ENCODE data around the gene CMTR1. TPM values are rescaled to one million over a fixed set of nuclear protein-coding genes. Genes with fewer than 3 reads are reported as not detected.

Gene CMTR1
- 25.5 and 32.4 TPM in 2 replicates for total RNA-seq (ENCODE audit: low replicate concordance)

GRCh38 chr6:37432916-37433656 is at the start of gene CMTR1:
CMTR1 (plus strand) TSS chr6:37433221; CDS start chr6:37435630, 2,409 bp downstream.

GRCh38 chr6:37499433-37500293 is 66.6 kb downstream of the CMTR1 start, which contains the start of gene CCDC167:
CCDC167 (minus strand) TSS chr6:37499893; CDS start chr6:37499863, 30 bp downstream.

Other genes with a start within 250 kb of the CMTR1 start
- gene TBC1D22B, start 175.4 kb upstream of the CMTR1 start, total RNA-seq (ENCODE audit: low replicate concordance), result 2.9 and 5.0 TPM in 2 replicates
- 1.4 and 2.4 TPM in 2 replicates for gene TMEM217, start 175.1 kb upstream of the CMTR1 start, total RNA-seq (ENCODE audit: low replicate concordance)
- gene RNF8, start 79.2 kb upstream of the CMTR1 start, total RNA-seq (ENCODE audit: low replicate concordance), result 16.0 and 30.3 TPM in 2 replicates
- gene CCDC167, start 66.7 kb downstream of the CMTR1 start, total RNA-seq (ENCODE audit: low replicate concordance), result 6.8 and 27.0 TPM in 2 replicates

Data from smooth muscle cell of the coronary artery (primary cell).